NCI-H510A treated with DMSO at 0.1 percent for 48 hours (cell line): ENCODE results near the gene GPRC5D.

Experiments used
- DNase-seq: peaks from one replicate; lab custom pipeline; 2025; lab: John Stamatoyannopoulos, UW

Gene GPRC5D

GRCh38 chr12:12908252-12908651 is 43.7 kb downstream of the GPRC5D start:
- no peak for DNase-seq

GRCh38 chr12:12907552-12907951 is 44.4 kb downstream of the GPRC5D start:
- DNase-seq, result no peak

- DNase-seq, result no peak
Observed at GRCh38 chr12:12903642-12904609, 48.0 kb downstream of the GPRC5D start.

GRCh38 chr12:12902036-12902435 is 49.9 kb downstream of the GPRC5D start:
- no peak for DNase-seq

- DNase-seq, result no peak
Observed at GRCh38 chr12:12901158-12901791, 50.7 kb downstream of the GPRC5D start.

- no peak for DNase-seq
Observed at GRCh38 chr12:12900786-12901157, 51.2 kb downstream of the GPRC5D start.

GRCh38 chr12:12899530-12900380 is 52.2 kb downstream of the GPRC5D start:
- DNase-seq, result no peak

GRCh38 chr12:12898911-12899511 is 53.0 kb downstream of the GPRC5D start:
- no peak for DNase-seq

GRCh38 chr12:12898136-12898717 is 53.7 kb downstream of the GPRC5D start:
- DNase-seq, result no peak

GRCh38 chr12:12897302-12897701 is 54.7 kb downstream of the GPRC5D start:
- DNase-seq, result no peak

- no peak for DNase-seq
Observed at GRCh38 chr12:12896260-12896659, 55.7 kb downstream of the GPRC5D start.

GRCh38 chr12:12893438-12893837 is 58.5 kb downstream of the GPRC5D start:
- DNase-seq, result no peak

GRCh38 chr12:12892681-12893141 is 59.3 kb downstream of the GPRC5D start:
- DNase-seq, result no peak

- no peak for DNase-seq
Observed at GRCh38 chr12:12891881-12892355, 60.1 kb downstream of the GPRC5D start.

- peak; percentile 8 for DNase-seq
Observed at GRCh38 chr12:12891080-12891880, 60.7 kb downstream of the GPRC5D start, which contains the start of gene GPRC5A. Gene GPRC5A (plus strand): TSS chr12:12891562. CDS start chr12:12908250, 16,688 bp downstream.
